GM13977 (cell line): ENCODE results near the gene DCTN5.

Experiments used
- DNase-seq: peaks from one replicate; pipeline ENCODE4 v3.0.0; 2012; ENCODE audit warnings: low spot score
- in situ Hi-C: fragments of 300-500 bp; cut with MboI; formaldehyde crosslinking; loops from one replicate; pipeline ENCODE4 v1.12.0; 2022; ENCODE audit warnings: low sequenced_read_pairs, low pct_unique_long_range_greater_than_20kb, mixed read lengths, inconsistent platforms; ENCODE audit not compliant: unreplicated experiment
- TF ChIP-seq, protein P1 (sequence below): IDR thresholded peaks from 2 replicates; pipeline ENCODE4 v1.5.1; 2012; ENCODE audit warnings: mild to moderate bottlenecking, control low read depth; ENCODE audit not compliant: insufficient read depth; ENCODE audit errors: extremely low read depth, missing control alignments

The DCTN5 gene

DNA sequence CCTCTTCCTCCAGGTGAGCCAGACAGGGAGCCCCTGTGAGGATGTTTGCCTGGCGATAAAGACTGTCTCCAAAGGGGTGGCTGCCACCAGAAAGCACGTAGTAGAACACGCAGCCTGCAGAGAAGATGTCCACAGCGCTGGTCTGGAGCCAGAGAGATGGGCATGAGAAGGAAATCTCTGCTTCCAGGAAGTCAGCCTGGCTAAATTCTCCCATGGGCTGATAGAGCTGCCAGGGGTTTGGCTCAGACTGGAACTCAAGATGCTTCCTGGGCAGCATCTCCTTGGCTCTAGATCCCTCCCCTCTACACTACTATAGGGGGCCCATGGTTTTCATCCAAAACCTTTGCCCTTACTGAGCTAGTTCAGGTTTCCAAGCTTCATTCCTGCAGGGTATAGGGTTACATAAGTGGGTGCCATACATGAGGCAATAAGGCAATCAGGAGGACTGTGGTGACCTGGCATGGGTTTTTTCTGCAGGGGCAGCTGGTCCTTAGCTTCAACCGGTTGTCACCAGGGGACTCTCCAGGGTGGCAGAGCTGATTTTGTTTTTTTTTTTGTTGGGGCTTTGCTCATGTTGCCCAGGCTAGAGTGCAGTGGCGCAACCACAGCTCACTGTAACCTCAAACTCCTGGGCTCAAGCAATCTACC is 51.0 kb downstream of the DCTN5 start:
- in situ Hi-C loops, result no loop called here
- DNase-seq, result no peak
- TF ChIP-seq, protein P1, sequence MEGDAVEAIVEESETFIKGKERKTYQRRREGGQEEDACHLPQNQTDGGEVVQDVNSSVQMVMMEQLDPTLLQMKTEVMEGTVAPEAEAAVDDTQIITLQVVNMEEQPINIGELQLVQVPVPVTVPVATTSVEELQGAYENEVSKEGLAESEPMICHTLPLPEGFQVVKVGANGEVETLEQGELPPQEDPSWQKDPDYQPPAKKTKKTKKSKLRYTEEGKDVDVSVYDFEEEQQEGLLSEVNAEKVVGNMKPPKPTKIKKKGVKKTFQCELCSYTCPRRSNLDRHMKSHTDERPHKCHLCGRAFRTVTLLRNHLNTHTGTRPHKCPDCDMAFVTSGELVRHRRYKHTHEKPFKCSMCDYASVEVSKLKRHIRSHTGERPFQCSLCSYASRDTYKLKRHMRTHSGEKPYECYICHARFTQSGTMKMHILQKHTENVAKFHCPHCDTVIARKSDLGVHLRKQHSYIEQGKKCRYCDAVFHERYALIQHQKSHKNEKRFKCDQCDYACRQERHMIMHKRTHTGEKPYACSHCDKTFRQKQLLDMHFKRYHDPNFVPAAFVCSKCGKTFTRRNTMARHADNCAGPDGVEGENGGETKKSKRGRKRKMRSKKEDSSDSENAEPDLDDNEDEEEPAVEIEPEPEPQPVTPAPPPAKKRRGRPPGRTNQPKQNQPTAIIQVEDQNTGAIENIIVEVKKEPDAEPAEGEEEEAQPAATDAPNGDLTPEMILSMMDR, result no peak

DNA sequence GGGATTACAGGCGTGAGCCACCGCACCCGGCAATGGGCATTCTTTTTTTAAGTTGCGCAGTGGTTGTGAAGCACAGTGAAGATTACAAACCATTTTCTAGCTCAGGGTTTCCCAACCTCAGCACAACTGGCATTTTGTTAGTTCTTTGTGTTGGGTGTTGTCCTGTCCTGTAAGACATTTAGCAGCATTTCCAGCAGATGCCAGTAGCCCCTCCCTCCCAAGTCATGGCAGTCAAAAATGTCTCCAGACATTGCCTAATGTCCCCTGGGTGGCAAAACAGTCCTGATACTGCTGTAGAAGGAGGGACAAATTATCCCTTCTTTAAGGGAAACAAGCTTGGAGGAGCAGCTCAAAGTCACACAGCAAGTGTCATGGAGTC is 53.0 kb downstream of the DCTN5 start:
- in situ Hi-C loops, result no loop called here
- TF ChIP-seq, protein P1, result no peak
- no peak for DNase-seq

DNA sequence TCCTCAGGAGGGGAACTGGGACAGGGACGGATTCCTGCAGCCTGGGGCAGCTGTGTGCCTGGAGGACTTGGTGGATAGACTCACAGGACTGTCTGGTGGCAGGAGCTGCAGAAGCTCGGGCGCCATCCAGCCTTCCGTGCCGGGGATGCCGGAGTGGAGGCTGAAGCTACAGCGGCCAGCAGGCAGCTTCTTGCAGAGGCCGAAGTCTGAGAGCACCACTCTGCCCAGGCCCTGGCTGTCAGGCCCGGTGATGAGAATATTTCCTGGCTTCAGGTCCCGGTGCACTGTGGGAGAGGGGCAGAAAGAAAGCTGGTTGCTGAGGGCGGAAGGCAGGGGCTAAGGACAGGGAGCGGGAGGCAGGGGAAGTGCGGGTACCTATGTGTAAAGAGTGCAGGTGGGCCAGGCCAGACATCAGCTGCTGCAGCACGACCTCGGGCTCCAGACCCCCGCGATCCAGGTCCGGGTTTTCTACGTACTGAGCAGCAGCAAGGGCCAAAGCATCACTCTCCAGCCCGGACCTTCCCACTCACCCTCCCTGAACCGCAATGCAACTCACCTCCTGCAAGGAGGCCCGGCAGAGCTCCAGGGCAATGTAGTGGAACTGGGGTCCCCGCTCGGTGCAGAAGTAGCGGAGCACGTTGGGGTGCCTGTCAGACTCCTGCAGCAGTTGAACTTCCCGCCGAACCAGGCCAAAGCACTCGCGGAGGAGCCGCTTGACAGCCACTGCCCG is 53.5 kb downstream of the DCTN5 start:
- TF ChIP-seq, protein P1, result no peak
- no peak for DNase-seq
- in situ Hi-C loops, result no loop called here

DNA sequence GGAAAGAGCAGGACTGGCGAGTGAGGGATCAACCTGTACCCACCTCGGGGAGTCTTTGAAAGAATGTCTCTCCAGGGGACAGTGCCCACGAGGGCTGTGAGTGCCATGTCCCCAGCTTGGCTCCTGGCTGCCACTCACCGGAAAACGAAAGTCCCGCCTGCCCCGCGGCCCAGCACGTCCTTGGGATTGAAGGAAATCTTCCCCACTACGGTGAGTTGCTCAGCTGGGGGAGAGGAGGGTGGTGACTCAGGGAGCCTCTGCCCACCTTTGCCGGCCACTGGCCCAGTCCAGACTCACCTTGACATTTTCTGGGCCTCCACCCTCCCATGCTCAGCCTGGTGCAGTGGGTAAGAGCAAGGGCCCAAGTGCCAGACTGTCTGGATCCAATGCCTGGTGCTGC is 54.5 kb downstream of the DCTN5 start:
- in situ Hi-C loops, result no loop called here
- TF ChIP-seq, protein P1, result no peak
- DNase-seq, result no peak

DNA sequence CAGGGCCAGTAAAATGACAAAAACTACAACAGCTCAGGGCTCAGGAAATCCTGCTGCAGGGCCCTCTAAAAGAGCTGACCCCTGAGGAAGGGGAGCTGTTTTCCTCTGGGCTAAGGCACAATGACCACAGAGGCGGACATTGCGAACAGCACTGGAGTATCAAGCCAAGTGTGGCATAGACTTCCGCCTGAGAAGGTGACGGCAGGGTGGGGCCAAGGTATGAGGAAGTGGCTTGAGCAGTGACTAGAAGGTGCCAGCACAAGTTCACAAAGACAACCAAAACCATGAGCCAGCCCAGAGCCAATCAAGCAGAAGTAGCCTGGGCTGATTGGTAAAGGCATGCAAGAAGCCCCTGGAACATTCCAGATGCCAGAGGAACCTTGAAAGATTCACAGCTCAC is 57.8 kb downstream of the DCTN5 start:
- no peak for DNase-seq
- in situ Hi-C loops, result no loop called here
- TF ChIP-seq, protein P1, result no peak

DNA sequence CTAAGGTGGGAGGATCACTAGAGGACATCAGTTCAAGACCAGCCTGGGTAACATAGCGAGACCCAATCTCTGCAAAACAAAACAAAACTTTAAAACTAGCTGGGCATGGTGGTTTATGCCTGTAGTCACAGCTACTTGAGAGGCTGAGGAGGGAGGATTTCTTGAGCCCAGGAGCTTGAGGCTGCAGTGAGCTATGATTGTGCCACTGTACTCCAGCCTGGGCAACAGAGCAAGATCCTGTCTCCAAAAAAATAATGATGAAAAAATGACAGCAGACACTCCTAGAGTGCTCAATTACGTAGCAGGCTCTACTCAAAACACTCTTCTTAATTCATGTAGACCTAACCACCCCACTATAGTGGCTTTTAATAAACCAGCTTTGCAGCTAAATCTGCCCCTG is 58.8 kb downstream of the DCTN5 start:
- TF ChIP-seq, protein P1, result no peak
- in situ Hi-C loops, result no loop called here
- no peak for DNase-seq

DNA sequence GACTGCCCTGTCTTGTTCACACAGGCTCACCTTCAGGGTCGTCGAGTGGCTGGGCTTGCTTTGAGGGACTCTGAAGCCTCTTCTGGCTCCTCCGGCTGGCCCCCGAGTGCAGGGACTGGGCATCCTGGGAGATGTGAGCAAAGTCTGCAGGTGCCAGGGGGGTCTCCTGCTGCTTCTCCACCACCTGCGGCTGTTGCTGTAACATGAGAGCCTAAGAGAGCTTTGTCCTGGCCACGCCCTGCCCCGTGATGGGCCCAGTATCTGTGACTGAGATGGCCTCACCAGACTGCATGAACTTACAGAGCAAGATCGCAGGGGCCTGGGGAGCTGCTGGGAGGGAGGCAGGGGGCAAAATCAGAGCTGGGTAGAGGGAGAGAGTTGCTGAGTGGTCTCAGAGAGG is 59.2 kb downstream of the DCTN5 start:
- no peak for DNase-seq
- in situ Hi-C loops, result no loop called here
- TF ChIP-seq, protein P1, result no peak
